HG02943 (cell line): ENCODE data around the gene CABP4.

Experiments
- ATAC-seq: cut with Tn5 transposase; IDR thresholded peaks from one replicate; pipeline ENCODE4 v1.9.1; 2021; ENCODE audit warnings: mild to moderate bottlenecking, low read depth, moderate library complexity; ENCODE audit not compliant: unreplicated experiment

The CABP4 gene

DNA sequence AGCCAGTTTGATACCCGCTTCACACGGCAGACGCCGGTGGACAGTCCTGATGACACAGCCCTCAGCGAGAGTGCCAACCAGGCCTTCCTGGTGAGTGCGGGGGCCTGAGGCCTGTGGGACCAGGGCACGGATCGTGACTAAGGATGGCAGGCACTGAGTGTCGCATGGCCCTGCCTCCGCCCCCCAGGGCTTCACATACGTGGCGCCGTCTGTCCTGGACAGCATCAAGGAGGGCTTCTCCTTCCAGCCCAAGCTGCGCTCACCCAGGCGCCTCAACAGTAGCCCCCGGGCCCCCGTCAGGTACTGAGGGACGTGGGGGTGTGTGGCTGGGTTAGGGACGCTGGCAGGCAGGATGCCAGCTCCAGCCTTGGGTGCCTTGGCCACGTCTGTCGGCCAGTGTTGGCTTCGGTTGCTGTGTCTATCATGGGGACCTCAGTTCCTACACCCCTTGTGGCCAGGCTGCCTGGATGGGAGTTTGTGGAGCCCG lies 20.7 kb upstream of the CABP4 start:
- ATAC-seq = no peak

DNA sequence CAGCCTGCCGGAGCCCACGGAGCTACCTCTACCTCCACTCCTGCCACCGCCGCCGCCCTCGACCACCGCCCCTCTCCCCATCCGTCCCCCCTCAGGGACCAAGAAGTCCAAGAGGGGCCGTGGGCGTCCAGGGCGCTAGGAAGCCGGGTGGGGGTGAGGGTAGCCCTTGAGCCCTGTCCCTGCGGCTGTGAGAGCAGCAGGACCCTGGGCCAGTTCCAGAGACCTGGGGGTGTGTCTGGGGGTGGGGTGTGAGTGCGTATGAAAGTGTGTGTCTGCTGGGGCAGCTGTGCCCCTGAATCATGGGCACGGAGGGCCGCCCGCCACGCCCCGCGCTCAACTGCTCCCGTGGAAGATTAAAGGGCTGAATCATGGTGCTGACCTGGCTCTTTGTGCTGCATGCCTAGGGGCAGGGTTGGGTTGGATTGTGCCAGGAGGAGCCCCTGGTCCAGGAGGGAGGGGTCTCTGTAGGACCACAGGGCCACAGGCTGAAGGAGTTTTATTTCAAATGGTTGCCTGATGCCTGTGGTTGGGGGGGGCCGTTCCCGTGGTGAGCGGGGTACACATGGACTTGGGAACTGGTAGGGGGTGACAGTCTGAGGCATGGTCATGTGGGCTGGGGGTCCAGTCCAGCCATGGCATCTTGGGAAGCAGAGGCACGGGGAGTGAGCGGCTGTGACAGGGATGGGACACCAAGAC lies 20.0 kb upstream of the CABP4 start:
- no peak for ATAC-seq

DNA sequence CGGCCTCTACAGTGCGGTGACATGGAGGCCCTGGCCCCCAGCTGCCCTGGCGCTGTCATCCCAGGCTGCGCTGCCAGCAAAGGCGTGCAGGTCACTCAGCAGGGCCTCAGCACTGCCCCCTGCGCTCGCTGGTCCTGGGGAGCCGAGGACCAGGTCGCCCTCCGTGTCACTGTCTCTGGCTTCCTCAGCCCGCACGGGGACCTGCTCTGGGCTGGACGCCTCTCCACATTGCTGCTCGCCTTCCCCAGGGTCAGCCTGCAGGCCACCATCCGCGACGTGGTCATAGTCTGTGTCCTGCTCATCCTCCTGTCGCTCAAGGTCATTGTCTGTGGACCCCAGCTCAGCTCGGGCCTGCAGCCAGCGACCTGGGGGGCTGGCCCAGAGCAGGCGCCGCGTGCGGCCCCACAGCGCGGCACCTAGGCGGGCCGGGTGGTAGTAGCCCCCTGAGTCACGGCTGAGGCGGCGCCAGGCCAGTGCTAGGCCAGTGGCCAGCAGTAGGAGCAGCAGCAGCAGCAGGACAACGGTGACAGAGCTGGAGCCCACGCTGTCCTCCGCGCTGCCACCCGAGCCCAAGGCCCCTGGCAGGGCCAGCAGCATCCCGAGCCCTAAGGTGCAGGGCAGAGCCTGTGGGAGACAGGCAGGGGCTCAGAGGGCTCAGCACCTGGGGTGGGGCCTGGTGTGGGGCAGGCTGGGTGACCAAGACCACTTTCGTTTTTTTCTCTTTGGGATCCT lies 19.3 kb upstream of the CABP4 start:
- ATAC-seq = no peak

DNA sequence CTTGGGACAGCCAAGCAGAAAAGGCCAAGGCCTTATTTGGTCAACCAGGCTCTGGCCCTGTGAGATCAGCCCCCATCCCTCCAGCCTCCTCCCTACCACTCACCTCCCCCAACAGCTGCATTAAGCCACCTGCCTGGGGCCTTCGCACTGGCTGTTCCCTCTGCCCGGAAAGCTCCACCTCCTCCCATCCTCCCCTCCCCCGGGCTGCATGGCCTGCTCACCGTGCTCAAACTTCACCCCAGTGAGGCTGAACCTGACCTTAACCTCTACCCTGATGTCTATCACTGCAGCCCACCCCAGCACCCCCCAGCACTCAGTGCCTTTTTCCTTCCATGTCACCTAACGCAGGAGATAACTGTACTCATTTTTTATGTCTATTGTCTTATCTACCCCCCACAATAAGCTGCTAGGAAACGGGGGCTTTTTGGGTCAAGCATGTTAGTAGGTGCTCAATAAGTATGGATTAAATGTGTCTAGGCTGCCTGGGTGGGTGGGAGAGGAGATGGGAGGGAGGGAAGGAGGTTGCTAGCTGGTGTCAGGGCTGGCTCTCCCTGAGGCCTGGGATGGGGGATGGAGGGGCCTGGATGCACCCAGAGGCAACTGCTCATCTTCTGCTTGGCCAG lies 18.6 kb upstream of the CABP4 start:
- ATAC-seq = no peak

DNA sequence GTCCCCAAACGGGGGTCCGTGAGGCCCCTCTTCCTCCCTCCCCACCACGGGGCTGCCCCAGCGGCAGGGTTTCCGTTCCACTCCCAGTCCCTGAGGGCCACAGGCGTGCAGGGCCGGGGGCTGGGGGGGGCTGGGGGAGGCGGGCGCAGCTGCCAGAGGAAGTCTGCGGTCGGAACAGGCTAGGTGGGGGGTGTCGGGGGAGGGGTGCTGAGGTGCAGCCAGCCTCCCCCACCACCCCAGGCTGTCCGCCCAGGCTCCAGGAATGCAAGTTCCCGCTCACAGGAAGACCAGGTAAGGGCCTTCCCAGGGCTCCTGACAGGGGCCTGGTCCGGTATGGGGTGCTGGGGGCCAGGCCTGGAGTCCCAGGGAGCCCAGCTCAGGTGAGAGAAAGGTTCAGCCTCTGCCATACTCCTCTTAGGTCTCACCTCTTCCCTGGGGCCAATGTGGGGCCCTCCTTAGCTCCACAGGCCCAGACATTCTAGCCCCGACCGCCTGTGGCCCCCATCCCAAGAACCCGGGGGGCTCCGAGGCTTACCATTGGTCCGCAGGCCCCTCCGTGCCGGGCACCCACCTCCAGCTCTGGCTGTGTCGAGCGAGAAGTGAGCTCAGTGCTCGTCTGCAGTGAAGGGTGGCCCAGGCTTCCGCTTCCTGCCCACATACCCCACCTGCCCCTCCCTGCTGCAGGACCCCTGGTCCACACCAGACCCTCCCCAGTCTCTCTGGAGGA lies 17.9 kb upstream of the CABP4 start, which contains the start of gene PTPRCAP:
TSS of gene PTPRCAP (minus strand) at position 601 of the 727 bp plus-strand sequence. CDS start at position 538, 63 bp downstream.
- ATAC-seq = no peak

DNA sequence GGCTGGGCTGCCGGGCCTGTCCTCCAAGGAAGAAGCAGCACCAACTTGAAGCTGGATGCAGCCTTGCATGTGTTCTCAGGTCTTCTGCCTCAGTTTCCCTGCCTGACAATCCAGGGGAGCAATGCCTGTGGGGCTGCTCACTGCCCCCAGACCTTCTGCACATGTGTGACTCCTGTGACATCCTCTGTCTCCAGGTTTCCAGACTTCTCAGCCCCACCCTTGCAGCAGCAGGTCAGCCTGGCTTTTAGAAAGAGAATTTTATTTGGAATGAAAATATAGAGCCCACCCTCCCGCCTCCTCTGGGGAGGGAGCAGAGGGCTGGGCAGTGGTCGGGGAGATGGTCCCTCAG lies 17.4 kb upstream of the CABP4 start:
- ATAC-seq = no peak

DNA sequence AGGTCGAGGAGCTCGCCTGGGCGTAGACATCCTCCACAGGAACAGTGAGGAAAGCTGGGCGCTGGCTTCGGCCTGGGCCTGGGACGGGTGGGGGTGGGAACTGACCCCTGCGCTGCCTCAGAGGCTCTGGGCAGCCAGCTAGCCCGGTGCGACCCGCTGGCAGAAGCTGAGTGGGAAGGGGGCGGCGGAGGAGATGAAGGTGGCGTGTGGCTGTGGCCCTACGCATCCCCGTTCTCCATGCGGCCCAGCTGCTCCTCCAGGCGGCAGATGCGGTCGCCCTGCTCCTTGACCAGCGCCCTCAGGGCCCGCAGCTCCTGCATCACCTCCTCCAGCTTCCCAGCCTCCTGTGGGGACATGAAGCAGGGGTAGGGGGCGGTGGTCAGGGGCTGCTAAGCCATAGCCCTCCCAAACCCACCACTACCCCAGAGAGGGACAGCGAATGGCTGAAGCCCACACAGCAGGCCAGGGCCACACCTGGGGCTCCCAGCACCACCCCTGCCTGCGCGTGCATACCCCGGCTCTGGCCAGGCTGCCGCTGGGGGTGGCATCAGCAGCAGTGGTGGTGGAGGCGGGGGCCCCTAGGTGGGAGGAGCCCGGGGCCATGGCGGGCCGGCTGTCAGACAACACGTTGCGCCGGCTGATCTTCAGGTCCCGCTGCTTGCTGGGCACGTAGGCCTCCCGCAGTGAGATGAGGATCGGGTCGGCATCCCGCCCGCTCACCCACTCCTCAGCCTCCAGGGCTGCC lies 16.8 kb upstream of the CABP4 start:
- ATAC-seq = no peak

DNA sequence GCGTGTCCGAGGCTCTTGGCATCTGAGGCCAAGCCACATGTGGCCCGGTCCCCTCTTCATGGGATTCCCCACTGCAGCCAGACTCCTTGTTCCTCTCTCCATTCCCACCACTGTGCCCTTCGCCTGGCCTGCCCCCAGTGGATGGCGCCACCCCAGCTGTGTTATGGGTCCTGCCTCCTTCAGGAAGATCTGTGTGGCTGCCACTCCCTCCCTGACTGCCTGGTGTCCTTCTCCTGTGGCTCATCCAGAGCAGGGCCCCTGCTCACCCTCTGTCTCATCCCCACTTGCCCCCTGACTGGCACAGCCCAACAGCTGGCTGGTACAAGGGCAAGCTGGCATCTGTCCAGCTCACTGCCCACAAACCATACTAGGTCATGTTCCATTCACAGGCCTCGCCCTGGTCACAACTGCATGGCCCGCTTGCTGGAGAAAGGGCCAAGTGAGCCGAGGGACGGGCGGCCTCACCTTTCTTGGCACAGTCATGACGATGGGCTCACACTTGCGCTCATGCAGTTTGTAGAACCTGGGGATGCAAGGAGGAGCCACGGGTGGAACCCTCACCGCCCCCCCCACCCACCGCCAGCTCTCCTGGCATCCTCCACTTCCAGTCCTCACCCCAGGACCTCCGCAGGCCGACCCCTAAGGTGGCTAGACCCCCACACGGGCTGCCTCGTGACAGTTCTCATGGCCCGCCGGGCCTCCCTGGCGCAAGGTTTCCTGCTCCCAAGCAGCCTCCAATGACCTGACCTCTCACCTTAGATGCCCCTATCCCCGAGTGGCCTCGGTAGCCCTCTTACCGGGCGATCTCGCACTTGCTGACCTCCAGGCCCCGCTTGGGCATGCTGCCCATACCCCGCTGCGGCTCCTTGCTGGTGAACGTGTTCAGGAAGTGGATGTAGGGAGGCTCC lies 15.6 kb upstream of the CABP4 start:
- no peak for ATAC-seq

DNA sequence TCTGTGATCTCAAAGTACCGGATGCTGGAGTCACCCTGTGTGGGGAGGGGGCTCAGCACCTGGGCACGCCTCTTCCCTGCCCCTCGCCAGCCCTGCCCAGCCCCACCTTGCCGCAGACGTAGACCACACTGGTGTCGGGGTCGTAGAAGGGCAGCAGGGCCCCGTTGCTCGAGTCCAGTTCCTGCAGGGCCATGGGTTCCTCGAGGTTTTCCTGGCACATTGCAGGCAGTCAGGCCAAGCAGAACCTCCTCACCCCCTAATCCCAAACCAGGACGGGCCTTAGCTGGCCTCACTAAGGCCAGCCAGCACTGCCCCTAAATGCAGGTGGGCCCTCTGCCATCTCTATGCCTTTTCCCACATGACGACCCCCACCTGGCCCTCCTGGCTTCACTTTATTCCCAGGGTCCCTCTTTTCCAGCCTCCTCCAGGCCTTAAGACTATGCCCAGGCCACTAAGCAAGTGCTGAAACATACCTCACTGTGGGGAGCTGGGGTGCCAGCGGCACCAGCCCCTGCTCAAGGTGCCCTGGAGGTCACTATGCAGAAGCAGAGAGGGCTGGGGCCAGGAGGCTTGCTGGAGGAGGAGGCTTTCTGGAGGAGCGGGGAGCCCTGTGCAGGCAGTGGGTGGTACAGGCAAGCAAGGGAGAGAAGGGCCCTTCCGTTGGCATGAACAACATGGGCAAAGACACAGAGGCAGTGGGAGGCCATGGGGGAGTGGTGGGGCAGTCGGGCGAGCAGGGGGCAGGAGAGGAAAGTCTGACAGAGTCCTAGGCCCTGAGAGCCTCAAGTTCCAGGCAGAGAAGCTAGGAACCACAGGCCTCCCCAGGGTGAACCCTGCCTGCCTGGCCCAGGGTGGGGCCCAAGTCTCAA lies 14.7 kb upstream of the CABP4 start:
- ATAC-seq = no peak

DNA sequence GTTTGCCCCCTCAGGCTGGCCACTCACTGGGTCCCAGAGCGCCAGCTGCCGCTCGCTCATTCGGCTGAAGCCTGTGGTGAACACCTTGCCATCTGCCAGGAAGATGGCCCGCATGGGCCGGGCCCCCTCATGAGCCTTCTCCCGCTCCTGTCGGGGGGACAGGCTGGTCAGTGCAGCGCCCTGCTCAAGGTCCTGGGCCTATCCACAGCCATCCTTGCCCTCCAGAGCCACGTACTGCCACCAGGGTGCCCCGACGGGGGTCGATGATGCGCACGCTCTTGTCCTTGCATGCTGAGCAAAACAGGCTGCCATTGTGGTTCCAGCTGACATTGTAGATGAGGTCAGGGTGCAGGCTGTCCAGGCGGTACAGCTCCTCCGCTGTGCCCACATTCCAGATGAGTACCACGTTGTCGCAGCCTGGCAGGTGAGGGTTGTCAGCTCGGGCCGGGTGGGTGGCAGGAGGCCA lies 14.0 kb upstream of the CABP4 start:
- no peak for ATAC-seq

DNA sequence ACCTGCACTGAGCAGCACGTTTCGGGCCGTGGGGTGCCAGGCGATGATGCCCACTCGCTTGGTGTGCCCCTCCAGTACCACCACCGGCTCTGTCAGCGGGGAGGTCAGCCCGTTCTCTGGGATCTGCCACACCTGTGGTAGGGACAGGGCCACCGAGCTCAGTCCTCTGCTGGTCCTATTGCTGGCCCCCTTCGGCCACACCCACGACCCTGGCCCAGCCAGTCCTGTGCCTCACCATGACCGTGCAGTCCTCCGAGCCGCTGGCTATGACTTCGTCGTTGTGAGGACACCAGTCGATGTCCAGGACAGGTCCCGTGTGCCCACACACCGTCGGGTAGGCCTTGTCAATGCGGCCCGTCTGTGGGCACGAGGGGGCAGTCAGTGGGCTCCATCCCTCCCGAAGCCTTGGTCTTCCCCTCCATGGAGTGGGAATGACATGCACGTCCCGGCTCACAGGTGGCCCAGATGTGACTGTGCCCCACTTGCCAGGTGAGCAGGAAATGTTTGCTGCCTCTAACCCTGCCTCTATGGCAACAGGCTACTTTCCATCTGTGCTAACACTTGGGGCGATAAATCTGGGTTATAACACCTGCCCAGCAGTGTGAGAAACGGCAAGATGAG lies 13.3 kb upstream of the CABP4 start:
- no peak for ATAC-seq

DNA sequence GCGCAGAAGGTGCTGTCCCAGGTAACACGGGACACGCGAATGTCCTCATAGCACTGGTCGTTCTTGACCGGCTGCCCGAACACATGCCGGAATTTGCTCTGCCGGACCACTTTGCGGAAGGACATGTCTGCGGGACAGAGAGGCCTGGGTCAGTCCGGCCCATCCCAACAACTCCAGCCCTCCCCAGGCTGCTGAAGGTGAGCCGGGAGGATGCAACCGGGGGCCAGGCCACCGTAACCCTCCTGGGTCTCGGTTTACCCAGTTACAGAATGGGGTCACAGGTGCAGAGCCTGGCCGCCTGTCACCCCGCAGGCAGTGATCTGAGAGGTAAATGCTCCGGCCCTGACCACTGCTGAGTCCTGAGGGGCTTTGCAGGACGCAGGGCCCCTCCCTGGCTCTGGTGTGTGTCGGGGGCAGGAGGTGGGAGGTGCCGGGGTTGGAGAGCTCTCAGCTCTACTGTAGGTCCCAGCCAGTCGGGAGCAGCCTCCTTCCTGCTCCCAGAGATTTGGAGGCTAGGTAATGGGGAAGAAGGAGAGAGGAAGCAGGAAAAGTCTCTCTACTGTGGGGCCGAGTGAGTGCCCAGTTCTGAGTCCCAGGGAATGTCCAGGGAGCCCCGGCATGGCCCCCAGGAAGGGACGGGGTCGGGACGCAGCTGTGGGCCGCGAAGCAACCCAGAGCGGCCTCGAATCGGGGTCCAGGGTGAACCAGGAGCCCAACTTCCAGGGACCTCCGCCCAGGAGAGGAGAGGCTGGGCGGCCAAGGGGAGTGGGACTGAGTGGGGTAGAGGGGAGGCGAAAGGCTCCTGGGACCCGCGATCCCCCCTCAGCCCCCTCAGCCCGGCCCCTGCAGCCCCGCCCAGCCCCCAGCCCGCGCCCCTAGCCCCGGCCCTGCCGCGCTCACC lies 12.4 kb upstream of the CABP4 start:
- no peak for ATAC-seq

DNA sequence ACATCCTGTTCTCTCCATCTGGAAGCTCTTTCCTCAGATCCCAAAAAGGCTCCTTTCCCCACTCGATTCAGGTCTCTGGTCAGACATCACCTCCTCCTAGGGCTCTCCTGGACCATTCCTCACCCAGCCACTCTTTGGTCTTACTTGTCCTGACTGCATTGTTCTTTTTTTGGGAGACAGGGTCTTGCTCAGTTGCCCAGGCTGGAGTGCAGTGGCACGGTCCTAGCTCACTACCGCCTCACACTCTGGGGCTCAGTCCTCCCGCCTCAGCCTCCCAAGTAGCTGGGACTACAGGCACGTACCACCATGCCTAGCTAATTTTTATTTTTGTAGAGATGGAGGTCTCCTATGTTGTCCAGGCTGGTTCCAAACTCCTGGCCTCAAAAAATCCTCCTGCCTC lies 9.6 kb upstream of the CABP4 start:
- no peak for ATAC-seq

DNA sequence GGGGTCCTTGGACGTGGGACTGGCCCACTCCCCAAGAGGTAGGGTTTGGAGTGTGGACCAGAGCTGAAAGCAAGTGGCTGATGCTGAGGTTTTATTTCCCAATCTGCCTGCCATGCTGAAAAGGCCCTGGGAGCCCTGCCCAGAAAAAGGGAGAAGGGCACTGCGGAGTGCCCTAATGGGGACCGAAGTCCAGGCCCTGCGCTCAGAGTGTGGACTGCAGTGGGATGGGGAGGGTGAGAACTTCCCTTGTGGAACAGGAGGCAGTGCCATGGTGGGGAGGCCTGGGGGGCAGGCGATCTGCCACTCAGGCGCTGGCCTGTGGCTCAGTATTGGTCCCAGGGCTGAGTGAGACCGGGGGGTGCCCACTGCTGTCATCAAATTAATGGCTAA lies 6.9 kb upstream of the CABP4 start:
- ATAC-seq = no peak

DNA sequence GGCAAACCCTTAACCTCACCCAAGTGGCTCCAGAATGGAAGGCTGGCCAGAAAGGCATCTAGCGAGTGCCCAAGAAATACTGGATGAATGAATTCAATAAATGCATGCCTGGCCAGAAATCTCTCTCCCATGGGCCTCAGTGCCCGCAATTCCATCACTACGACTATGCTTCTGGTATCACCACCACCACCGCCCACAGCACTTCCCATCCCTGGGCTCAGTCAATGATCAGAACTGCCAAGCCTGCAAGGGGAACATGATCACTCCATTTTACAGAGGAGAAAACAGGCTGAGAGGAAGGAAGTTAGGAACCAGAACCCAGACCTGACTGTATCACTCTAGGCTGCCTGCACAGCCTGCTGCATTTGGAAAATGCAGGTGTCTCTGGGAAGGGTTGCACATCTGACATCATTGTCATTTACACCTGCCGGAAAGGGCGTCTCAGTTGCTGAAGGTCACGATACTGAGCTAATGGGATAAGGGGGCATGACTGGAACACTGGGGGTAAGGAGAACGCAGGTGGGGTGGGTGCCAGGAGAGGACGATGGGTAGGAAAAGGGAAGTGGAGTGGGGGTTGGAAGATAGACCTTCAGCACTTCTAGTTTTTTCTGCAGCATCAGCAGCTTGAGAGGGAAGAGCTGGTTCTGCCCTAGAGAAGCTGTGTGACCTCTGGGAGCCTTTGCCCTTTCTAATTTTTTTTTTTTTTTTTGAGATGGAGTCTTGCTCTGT lies 5.9 kb upstream of the CABP4 start:
- no peak for ATAC-seq
